WTC11 (cell line): ENCODE measurements around the gene PKHD1. TPM values are rescaled to one million over a fixed set of nuclear protein-coding genes. Genes with fewer than 3 reads are reported as not detected.

Source experiments
- ATAC-seq: fragments of 200-7000 bp; cut with Tn5 transposase; 2 replicates; pipeline ENCODE4 v1.10.0; 2021; ENCODE audit warnings: mild to moderate bottlenecking, moderate library complexity
- CTCF ChIA-PET: fragments of 300-600 bp; sonication (Branson Sonifier 250); formaldehyde crosslinking; loops from one replicate; lab custom pipeline; 2021; ENCODE audit warnings: antibody characterized with exemption; lab: Charles Lee
- POLR2A ChIA-PET: fragments of 350-600 bp; sonication (Branson Sonifier 250); formaldehyde crosslinking; loops from one replicate; lab custom pipeline; 2021; ENCODE audit warnings: antibody characterized with exemption; lab: Charles Lee
- DNase-seq: peaks from one replicate; pipeline ENCODE4 v3.0.0; 2021; ENCODE audit warnings: low spot score
- H3K27ac Mint-ChIP-seq: 2 replicates; pipeline ENCODE4 v1.8.0; 2021; ENCODE audit warnings: mixed read lengths
- H3K27me3 Mint-ChIP-seq: 2 replicates; pipeline ENCODE4 v1.8.0; 2021; ENCODE audit warnings: low read depth, mild to moderate bottlenecking, moderate library complexity, mixed read lengths
- H3K36me3 Mint-ChIP-seq: 2 replicates; pipeline ENCODE4 v1.8.0; 2021; ENCODE audit warnings: mixed read lengths
- H3K4me1 Mint-ChIP-seq: 2 replicates; pipeline ENCODE4 v1.8.0; 2022; ENCODE audit warnings: mixed read lengths
- H3K4me3 Mint-ChIP-seq: 2 replicates; pipeline ENCODE4 v1.8.0; 2021; ENCODE audit warnings: mild to moderate bottlenecking, moderate library complexity, mixed read lengths
- H3K9me3 Mint-ChIP-seq: 2 replicates; pipeline ENCODE4 v1.8.0; 2021; ENCODE audit warnings: mixed read lengths
- AR ChIP-seq: fragments of 250-450 bp; sonication (Bioruptor Pico); IDR thresholded peaks from 2 replicates; pipeline ENCODE4 v1.9.0; 2021; ENCODE audit warnings: mild to moderate bottlenecking
- CDX4 ChIP-seq: fragments of 250-450 bp; sonication (Bioruptor Pico); IDR thresholded peaks from 2 replicates; pipeline ENCODE4 v1.9.0; 2021; ENCODE audit warnings: moderate library complexity, mild to moderate bottlenecking, inconsistent platforms, borderline replicate concordance
- CREB1 ChIP-seq: sonication (generic); formaldehyde crosslinking; IDR thresholded peaks from 2 replicates; pipeline ENCODE4 v1.8.0; 2023; ENCODE audit warnings: mild to moderate bottlenecking, missing genetic modification reagents
- CREM ChIP-seq: sonication (generic); formaldehyde crosslinking; IDR thresholded peaks from 2 replicates; pipeline ENCODE4 v1.8.1; 2022; ENCODE audit warnings: mild to moderate bottlenecking, missing genetic modification reagents, moderate library complexity
- E2F5 ChIP-seq: sonication (generic); formaldehyde crosslinking; IDR thresholded peaks from 2 replicates; pipeline ENCODE4 v1.8.1; 2022; ENCODE audit warnings: mild to moderate bottlenecking, moderate library complexity, missing genetic modification reagents
- ERG ChIP-seq: fragments of 250-450 bp; sonication (Bioruptor Pico); IDR thresholded peaks from 2 replicates; pipeline ENCODE4 v1.8.0; 2021; ENCODE audit warnings: mild to moderate bottlenecking
- FOXP1 ChIP-seq: sonication (generic); formaldehyde crosslinking; IDR thresholded peaks from 2 replicates; pipeline ENCODE4 v1.8.0; 2022; ENCODE audit warnings: missing genetic modification reagents, mild to moderate bottlenecking, moderate library complexity, borderline replicate concordance
- JUN ChIP-seq: sonication (generic); formaldehyde crosslinking; IDR thresholded peaks from 2 replicates; pipeline ENCODE4 v1.8.0; 2023; ENCODE audit warnings: mild to moderate bottlenecking, missing genetic modification reagents
- NFYB ChIP-seq: sonication (generic); formaldehyde crosslinking; conservative IDR thresholded peaks from 2 replicates; pipeline ENCODE4 v1.8.0; 2022; ENCODE audit warnings: low read depth, missing genetic modification reagents
- NR1H2 ChIP-seq: sonication (generic); formaldehyde crosslinking; IDR thresholded peaks from 2 replicates; pipeline ENCODE4 v1.9.0; 2021; ENCODE audit warnings: mild to moderate bottlenecking, moderate library complexity, missing genetic modification reagents
- NR3C1 ChIP-seq: sonication (generic); formaldehyde crosslinking; conservative IDR thresholded peaks from 2 replicates; pipeline ENCODE4 v1.8.1; 2023; ENCODE audit warnings: low read depth, mild to moderate bottlenecking, missing genetic modification reagents
- PRRX2 ChIP-seq: fragments of 250-450 bp; sonication (Bioruptor Pico); IDR thresholded peaks from 2 replicates; pipeline ENCODE4 v1.8.0; 2021; ENCODE audit warnings: mild to moderate bottlenecking
- RELA ChIP-seq: sonication (generic); formaldehyde crosslinking; IDR thresholded peaks from 2 replicates; pipeline ENCODE4 v1.8.1; 2022; ENCODE audit warnings: missing genetic modification reagents, mild to moderate bottlenecking, borderline replicate concordance
- SOX15 ChIP-seq: fragments of 250-450 bp; sonication (Bioruptor Pico); IDR thresholded peaks from 2 replicates; pipeline ENCODE4 v1.9.0; 2021; ENCODE audit warnings: mild to moderate bottlenecking
- SP1 ChIP-seq: sonication (generic); formaldehyde crosslinking; conservative IDR thresholded peaks from 2 replicates; pipeline ENCODE4 v1.8.1; 2022; ENCODE audit warnings: missing genetic modification reagents
- TCF7 ChIP-seq: sonication (generic); formaldehyde crosslinking; IDR thresholded peaks from 2 replicates; pipeline ENCODE4 v1.8.0; 2022; ENCODE audit warnings: mild to moderate bottlenecking, low read depth, missing genetic modification reagents, moderate library complexity
- USF1 ChIP-seq: sonication (generic); formaldehyde crosslinking; IDR thresholded peaks from 2 replicates; pipeline ENCODE4 v1.8.0; 2022; ENCODE audit warnings: mild to moderate bottlenecking, missing genetic modification reagents
- ZNF281 ChIP-seq: sonication (generic); formaldehyde crosslinking; IDR thresholded peaks from 2 replicates; pipeline ENCODE4 v1.8.0; 2023; ENCODE audit warnings: mild to moderate bottlenecking, missing genetic modification reagents
- total RNA-seq: library from RNA; stranded (reverse); gene quantifications from 3 replicates; pipeline ENCODE4 v1.2.3, GENCODE V29; 2021
- TF ChIP-seq, protein P1 (sequence below): sonication (generic); formaldehyde crosslinking; IDR thresholded peaks from 2 replicates; pipeline ENCODE4 v1.8.1; 2023; ENCODE audit warnings: mild to moderate bottlenecking, missing genetic modification reagents
- TF ChIP-seq, protein P2 (sequence below): sonication (generic); formaldehyde crosslinking; IDR thresholded peaks from 2 replicates; pipeline ENCODE4 v1.8.0; 2022; ENCODE audit warnings: mild to moderate bottlenecking, missing genetic modification reagents

PKHD1 gene
- total RNA-seq, 1 experiment from 2014 or later, result 0.15 TPM

- Mint-ChIP-seq H3K36me3 (peaks cover 29% of the 10 kb centered on the region), H3K9me3 (peaks cover 28% of the 10 kb centered on the region), H3K4me1 (no peaks in the 10 kb centered on the region), H3K4me3 (no peak overlapping the region), H3K27ac (no peak overlapping the region), H3K27me3 (peaks cover 14% of the 10 kb centered on the region)
- CTCF ChIA-PET, result no interaction called here
- no peak for DNase-seq
- POLR2A ChIA-PET, result no interaction called here
- TF ChIP-seq, protein P1, sequence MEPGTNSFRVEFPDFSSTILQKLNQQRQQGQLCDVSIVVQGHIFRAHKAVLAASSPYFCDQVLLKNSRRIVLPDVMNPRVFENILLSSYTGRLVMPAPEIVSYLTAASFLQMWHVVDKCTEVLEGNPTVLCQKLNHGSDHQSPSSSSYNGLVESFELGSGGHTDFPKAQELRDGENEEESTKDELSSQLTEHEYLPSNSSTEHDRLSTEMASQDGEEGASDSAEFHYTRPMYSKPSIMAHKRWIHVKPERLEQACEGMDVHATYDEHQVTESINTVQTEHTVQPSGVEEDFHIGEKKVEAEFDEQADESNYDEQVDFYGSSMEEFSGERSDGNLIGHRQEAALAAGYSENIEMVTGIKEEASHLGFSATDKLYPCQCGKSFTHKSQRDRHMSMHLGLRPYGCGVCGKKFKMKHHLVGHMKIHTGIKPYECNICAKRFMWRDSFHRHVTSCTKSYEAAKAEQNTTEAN, result no peak
- no peak for TF ChIP-seq PRRX2 (CRISPR knock-in tag)
- TF ChIP-seq, protein P2, sequence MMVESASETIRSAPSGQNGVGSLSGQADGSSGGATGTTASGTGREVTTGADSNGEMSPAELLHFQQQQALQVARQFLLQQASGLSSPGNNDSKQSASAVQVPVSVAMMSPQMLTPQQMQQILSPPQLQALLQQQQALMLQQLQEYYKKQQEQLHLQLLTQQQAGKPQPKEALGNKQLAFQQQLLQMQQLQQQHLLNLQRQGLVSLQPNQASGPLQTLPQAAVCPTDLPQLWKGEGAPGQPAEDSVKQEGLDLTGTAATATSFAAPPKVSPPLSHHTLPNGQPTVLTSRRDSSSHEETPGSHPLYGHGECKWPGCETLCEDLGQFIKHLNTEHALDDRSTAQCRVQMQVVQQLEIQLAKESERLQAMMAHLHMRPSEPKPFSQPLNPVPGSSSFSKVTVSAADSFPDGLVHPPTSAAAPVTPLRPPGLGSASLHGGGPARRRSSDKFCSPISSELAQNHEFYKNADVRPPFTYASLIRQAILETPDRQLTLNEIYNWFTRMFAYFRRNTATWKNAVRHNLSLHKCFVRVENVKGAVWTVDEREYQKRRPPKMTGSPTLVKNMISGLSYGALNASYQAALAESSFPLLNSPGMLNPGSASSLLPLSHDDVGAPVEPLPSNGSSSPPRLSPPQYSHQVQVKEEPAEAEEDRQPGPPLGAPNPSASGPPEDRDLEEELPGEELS (CRISPR knock-in tag), result no peak
- no peak for TF ChIP-seq RELA (CRISPR knock-in tag)
- no peak for TF ChIP-seq CDX4 (CRISPR knock-in tag)
- TF ChIP-seq CREB1 (CRISPR knock-in tag), result no peak
- no peak for TF ChIP-seq NR1H2 (CRISPR knock-in tag)
- TF ChIP-seq AR (CRISPR knock-in tag), result no peak
- no peak for TF ChIP-seq CREM (CRISPR knock-in tag)
- no peak for TF ChIP-seq USF1
- no peak for TF ChIP-seq ZNF281 (CRISPR knock-in tag)
- ATAC-seq, result no peak
Measured at GRCh38 chr6:52098721-52099120, 11.3 kb upstream of the PKHD1 start.

DNA sequence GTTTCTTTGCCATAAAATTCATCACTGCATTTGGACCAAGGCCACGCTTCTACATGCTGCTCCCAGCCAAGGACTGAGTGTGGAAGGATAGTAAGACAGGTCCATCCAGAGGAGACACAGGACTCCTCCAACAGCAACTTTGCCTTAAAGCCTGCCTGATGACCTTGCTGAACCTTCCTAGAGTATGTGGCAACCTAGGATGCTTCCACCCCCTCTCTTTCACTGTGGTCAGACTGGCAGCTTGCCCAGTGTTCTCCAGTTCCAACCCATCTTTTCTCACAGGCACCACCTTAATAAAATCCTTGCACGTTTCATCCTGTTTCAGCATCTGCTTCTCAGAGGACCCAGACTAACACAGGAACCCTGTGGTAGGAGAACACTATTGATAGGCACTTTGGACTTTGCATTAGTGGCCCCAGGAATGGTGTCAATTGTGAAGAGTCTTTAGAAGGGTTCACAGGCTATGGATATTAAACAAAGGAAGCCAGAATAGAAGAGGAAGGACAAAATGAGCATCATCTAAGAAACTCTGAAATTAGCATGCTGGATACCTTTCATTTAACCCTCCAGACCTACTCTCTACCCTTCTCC, 2.4 kb upstream of the PKHD1 start:
- ATAC-seq, result no peak
- no peaks in the 10 kb centered on the region; the same call in 1 of the 2 replicates for H3K27me3 Mint-ChIP-seq
- CTCF ChIA-PET, result interaction anchor here (1.2 kb wide), 1 partner anchor 10 kb away, joined by 3 read pairs; no protein-coding TSS in a partner anchor
- H3K36me3 Mint-ChIP-seq, result peaks cover 4% of the 10 kb centered on the region
- POLR2A ChIA-PET, result no interaction called here
- H3K27ac Mint-ChIP-seq, result no peak overlapping the region
- DNase-seq, result no peak
- H3K4me3 Mint-ChIP-seq, result no peak overlapping the region
- H3K9me3 Mint-ChIP-seq, result peaks cover 14% of the 10 kb centered on the region
- peaks cover 8% of the 10 kb centered on the region for H3K4me1 Mint-ChIP-seq
- TF ChIP-seq FOXP1 (CRISPR knock-in tag) (no peak), ERG (CRISPR knock-in tag) (no peak), SOX15 (CRISPR knock-in tag) (no peak), SP1 (CRISPR knock-in tag) (no peak), NR3C1 (no peak), NFYB (CRISPR knock-in tag) (no peak), JUN (CRISPR knock-in tag) (no peak), TCF7 (CRISPR knock-in tag) (no peak), E2F5 (CRISPR knock-in tag) (no peak)
- TF ChIP-seq, protein P2 (CRISPR knock-in tag), result no peak
